Stimulated activated CD4-positive, alpha-beta T cell treated with anti-CD3 and anti-CD28 coated beads, Interleukin-2, amount 100 ng/mL, for 24 hours (primary cell): ENCODE data around the gene AREG.

Experiments used
- DNase-seq, 2 donors: peaks; one replicate each; pipeline ENCODE4 v3.0.0-alpha.2; 2020

The AREG gene

GRCh38 chr4:74464291-74464690, 19.4 kb downstream of the AREG start:
- DNase-seq = no peak

DNA sequence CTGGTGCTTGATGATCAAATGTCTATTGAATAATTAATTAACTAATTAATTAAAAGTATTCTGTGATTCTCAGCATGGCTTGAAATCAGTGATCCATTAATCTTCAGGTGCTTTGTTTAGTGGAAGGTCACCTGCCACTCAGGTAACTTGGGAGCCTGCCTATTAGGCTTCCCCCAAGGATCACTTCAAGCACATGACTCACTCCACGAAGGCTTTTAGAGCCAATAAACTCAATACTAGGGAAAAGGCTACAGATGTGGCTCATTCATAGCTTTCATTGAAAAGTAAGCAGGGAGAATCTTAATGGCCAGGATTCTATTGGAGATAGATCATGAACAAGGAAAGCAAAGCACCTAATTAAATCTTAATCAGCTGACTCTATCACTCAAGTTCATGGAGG, 21.3 kb downstream of the AREG start:
- no peak for DNase-seq

DNA sequence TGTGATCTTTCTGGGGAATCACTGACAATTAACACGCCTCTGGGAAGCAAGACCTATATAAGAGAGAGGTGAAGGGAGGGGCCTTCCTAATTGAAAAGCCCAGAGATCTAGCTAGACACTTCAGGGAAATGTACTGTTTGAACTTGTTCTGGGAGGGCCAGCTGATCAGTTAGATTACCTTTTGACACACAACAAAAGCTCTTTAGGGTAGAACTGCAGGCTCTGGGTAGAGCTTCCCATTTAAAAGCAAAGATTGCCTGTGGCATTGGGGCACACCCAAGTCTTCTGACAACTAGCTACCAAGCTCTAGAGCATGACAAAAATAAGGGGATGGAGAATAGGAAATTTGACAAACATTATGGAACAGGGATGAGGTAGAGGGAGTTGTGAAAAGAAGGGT, 26.3 kb downstream of the AREG start:
- DNase-seq = no peak

DNA sequence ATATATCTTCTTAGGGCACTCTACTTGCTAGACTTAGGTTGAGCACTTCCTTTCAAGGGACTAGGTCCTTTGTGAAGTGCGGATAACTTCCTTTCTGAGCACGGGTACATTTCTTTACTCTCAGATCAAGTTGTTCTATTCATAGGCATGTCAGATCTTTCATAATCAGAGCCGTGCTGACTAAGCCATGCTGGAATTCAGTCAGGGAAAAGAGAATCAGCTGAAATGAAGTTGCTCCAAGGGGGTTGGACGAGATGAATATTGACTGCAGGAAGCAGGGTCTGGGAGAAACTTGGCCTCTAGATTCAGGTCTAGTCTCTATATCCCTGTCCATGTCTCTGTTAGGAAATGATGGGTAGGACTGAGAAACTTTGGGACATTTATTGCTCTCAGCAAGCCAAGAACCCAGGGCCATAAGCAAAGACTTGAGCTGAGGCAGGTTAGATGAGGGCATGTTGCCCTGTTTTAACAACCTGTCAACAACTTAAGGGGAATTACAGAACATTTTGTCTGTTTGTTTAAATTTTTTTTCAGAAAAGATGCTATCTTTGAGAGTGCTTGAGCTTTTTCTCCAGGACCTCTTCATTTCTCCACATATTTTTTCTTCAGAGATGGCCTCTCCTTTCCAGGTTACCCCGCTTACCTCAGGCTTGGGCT, 28.3 kb downstream of the AREG start:
- DNase-seq = no peak

DNA sequence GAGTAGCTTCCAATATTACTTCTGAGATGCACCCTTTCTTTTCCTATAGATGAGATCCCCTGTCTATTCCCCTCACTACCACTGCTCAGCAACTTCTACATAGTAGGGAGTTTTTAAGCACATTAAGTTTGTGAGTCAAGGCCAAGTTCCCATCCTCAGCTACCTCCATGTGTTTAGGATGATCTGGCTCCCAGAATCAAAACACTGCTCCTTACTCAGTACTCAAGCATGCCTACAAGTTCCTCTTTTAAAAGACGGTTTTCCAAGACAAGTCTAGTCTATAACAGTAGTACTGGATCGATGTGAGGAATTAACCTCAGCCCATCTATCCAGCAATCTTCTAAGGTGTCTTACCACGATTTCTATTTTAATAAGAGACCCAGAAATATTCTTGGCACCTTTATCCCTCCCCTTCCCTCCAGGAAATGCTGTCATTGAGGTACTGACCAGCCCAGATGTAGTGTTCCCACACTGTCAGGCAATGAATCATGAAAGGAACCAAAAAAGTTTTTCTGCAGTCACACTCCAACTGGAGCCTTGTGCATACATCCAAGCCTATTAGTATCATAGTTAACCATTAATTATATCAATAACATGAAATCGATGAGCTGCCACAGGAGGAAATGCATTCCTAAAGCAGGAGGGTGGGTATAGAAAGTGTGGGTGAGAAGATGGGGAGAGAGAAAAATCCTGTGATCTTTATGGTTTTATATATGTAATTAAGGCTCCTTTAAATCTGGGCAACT, 29.6 kb downstream of the AREG start:
- no peak for DNase-seq

GRCh38 chr4:74475091-74475800, 30.3 kb downstream of the AREG start:
- DNase-seq = no peak

DNA sequence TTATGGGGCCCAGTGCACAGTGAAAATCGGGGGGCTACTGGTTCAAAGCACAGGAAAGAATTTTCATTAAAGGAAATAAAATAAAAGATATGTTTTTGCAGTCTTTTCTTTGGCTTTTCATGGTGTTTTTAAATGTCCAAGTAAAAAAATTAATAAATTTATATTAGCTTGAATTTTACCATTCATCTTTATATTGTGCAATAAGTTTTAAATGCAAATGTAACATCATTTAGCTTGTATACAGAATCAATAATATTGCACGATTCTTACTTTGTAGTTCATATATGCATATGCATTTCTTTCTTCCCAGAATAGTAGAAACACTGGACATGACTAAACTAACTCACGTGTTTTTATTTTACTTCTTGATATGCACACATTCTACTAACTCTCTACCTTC, 31.0 kb downstream of the AREG start:
- no peak for DNase-seq

GRCh38 chr4:74479009-74479408, 34.1 kb downstream of the AREG start:
- DNase-seq = no peak

DNA sequence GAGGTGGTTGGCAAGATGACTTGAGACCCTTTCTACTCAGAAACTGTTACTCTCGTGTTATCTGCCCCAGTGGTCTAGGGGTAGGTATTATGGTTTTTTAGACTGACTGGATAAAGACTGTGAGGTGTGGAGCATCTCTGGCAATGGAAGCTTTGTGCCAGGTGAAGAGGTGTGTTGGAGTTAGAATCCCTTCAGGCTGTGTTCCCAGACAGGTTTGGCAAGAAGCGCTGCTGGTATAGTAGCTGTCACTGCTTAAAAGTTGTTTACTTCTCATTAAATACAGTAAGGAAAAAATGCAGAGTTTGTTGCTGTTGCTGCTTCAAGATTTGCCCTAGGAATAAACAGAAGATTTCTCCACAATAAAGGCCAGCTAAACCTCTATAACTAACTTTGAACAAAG, 35.3 kb downstream of the AREG start:
- no peak for DNase-seq

DNA sequence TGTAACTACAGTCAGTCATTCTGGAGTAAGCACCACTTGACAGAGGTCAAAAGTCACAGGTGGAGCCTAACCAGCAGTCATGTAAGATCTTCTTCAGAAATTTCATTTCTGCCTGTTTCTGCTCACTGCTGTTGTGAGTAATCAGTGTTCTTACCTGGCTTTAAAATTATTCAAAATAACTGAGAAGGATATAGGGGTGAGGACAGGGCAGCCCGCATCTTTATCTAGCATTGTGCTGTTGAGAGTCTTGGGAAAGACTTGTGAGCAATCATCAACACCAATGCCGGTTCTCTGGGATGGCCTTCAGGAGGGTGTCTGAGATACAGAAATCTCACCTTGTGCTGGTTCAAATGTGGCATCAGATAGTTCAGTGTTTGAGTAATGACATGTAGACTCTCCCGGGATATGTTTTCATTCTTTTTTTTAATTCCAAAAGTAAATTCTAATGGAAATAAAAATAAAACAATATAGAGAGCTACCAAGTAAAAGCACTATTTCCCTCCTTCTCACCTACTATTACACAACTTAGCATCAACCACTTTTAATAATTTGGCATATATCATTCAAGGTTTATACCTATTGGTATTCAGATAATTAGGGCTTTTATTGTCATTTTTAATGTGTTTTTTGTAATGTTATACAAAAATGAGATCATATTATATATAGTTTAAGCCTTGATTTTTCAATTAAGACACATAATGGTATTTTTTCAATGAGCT, 37.1 kb downstream of the AREG start:
- DNase-seq = no peak

- DNase-seq = no peak
Measured at GRCh38 chr4:74483226-74483911, 38.4 kb downstream of the AREG start.

DNA sequence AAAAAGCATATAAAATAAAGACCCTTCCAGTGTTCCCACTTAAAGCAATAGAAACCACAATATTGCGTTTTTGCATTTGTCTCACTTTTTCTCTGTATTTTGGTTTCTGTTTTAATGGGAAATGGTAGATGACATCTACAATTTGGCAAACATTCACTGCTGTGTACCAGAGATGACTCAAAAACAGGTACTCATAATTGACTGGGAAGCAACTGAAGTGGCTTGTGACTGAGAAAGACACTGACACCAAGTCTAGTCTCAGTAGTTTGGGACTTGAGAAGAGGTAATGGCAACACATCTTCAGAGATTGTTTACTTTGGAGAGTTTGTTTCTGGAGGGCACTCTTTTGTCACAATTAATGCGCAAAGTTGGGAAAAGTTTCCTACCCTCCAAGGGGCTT, 42.0 kb downstream of the AREG start:
- DNase-seq = no peak

- no peak for DNase-seq
Measured at GRCh38 chr4:74487771-74488170, 42.8 kb downstream of the AREG start.

GRCh38 chr4:74490736-74491135, 45.8 kb downstream of the AREG start:
- DNase-seq = no peak

- DNase-seq = no peak
Measured at GRCh38 chr4:74499986-74500781, 55.2 kb downstream of the AREG start.

DNA sequence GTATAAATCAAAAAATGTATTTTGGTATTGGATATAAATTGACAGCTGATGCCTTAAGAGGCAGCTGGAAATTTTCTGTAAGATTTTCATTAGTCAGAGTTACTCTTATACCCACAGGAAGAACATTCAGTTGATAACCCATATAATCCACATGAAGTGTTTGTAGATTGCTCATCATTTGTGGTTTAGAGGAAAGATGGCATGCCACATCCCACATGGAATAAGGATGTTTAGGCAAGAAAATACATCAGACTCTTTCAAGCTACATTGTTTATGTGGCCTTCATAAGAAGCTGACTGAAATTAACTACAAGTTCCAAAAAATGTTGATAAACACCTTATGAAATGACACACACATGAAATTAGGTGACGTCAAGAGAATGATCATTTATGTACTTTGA, 56.6 kb downstream of the AREG start:
- DNase-seq = no peak

- DNase-seq = no peak
Measured at GRCh38 chr4:74503580-74503979, 58.6 kb downstream of the AREG start.

DNA sequence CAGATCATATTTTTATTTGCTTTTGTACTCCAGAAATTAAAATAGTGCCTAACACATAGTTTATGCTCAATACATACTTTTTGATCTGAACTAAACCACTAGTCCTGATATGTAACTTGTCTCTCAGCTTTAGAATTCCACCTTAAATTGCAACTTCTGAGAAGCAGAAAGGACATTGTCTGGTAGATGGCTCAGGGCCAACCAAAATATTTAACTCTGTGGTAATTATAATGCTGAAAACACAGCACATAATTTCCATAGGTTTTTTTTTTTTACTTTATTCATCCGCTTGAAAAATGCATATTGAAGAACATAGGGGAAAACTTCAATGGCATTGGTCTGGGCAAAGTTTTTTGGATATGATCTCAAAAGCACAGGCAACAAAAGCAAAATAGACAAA, 59.3 kb downstream of the AREG start:
- no peak for DNase-seq
